ENCODE data around the gene SLC7A7. TPM values are rescaled to one million over a fixed set of nuclear protein-coding genes. Genes with fewer than 3 reads are reported as not detected.

SLC7A7 gene
- total and polyA plus RNA-seq, 4 donors: 28.0 to 113 (median 48.2) TPM

DNA sequence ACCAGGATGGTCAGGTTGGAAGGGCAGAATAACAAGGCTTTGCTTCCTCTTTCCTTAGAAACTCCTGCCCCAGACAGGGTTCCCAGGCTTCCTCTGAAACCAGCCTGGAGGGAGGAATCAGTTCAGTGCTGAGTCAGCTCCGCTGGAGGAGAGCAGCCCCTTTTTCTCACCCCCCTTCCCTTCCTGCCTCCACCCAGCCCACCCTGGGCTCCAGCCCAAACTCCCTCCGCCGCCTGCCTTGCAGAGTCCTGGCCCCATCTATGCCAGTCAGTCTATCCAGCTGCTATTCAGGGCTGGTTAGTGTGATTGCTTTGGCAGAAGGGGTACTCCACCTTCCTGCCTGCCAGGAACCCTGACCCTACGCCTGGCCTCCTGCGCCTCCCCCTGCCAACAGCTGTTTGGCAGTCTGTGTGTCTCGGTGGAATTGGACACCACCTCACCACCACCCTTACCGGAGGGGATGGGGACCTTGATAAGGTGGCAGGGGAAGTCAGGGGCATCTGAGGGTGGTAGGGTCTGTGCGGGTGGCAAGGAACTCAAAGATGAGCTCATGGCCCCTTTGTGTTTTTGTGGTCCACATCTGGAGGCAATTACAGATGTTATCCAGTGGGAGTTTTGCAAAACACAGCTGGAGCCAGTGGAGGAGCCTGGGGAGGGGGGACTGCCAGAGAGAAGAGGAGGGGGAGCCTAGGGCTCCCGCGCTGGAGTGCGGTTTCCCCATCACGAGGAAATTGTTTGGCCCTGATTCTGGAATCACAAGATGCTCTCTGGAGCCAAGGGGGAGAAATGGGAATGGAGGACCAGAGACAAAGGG is 33.3 kb upstream of the SLC7A7 start:
- H3K9me3 ChIP-seq (ENCODE audit: control insufficient read depth in 4 of 4, insufficient read depth in 3 of 4, low read length in 3 of 4): no peaks in the 10 kb centered on the region
- peaks cover 5 to 68% (median 40%) of the 10 kb centered on the region in 5 donors for H3K4me1 ChIP-seq (ENCODE audit: control insufficient read depth in 5 of 5, insufficient read depth in 5 of 5, low read length in 5 of 5)
- ATAC-seq (ENCODE audit: insufficient read depth, low FRiP score): peak; percentile 13
- no peak overlapping the region for H3K4me3 ChIP-seq
- H3K9ac ChIP-seq (ENCODE audit: insufficient read depth in 1 of 2, low read length in 2 of 2): peak overlapping the region; percentile 16 to 77
- H3K27ac ChIP-seq (ENCODE audit: low read depth in 1 of 2, low read length in 1 of 2): peak overlapping the region; percentile 51 to 69
- 20 to 21% methylated on average over 12 of the region's 12 CpGs for whole genome bisulfite sequencing, 2 donors
- TF ChIP-seq CTCF (IDR thresholded peaks at IDR 0.05; ENCODE audit: control extremely low read depth, extremely low read depth): no peak
- H3K27me3 ChIP-seq (ENCODE audit: control insufficient read depth in 3 of 3, insufficient read depth in 3 of 3, low read length in 2 of 3): no peaks in the 10 kb centered on the region
- H3K36me3 ChIP-seq (ENCODE audit: control insufficient read depth in 4 of 4, insufficient read depth in 4 of 4, low read length in 4 of 4): peaks cover 0 to 30% (median 26%) of the 10 kb centered on the region in 4 donors
- DNase-seq: peak; percentile 96 to 98 (median 98)

- Histone ChIP-seq H3K9me3 (ENCODE audit: control insufficient read depth in 4 of 4, insufficient read depth in 3 of 4, low read length in 3 of 4) (no peaks in the 10 kb centered on the region), H3K36me3 (ENCODE audit: control insufficient read depth in 4 of 4, insufficient read depth in 4 of 4, low read length in 4 of 4) (peaks cover 0 to 38% (median 33%) of the 10 kb centered on the region in 4 donors), H3K4me3 (no peak overlapping the region), H3K4me1 (ENCODE audit: control insufficient read depth in 5 of 5, insufficient read depth in 5 of 5, low read length in 5 of 5) (peaks cover 5 to 62% (median 40%) of the 10 kb centered on the region in 5 donors), H3K9ac (ENCODE audit: insufficient read depth in 1 of 2, low read length in 2 of 2) (peak overlapping the region; percentile 16 to 77), H3K27ac (ENCODE audit: low read depth in 1 of 2, low read length in 1 of 2) (peak overlapping the region in 1 of 2 donors; percentile 69), H3K27me3 (ENCODE audit: control insufficient read depth in 3 of 3, insufficient read depth in 3 of 3, low read length in 2 of 3) (no peaks in the 10 kb centered on the region)
- peak; percentile 52 to 60 (median 57) for DNase-seq
- ATAC-seq (ENCODE audit: insufficient read depth, low FRiP score): no peak
- TF ChIP-seq CTCF (IDR thresholded peaks at IDR 0.05; ENCODE audit: control extremely low read depth, extremely low read depth): no peak
- 44 to 47% methylated on average over 14 of the region's 14 CpGs for WGBS, 2 donors
Measured at GRCh38 chr14:22847661-22848341, 32.6 kb upstream of the SLC7A7 start.

GRCh38 chr14:22846811-22847307 is 31.6 kb upstream of the SLC7A7 start:
- no peak for ATAC-seq (ENCODE audit: insufficient read depth, low FRiP score)
- WGBS, 2 donors: 82 to 85% methylated on average over 11 of the region's 11 CpGs
- H3K4me1 ChIP-seq (ENCODE audit: control insufficient read depth in 5 of 5, insufficient read depth in 5 of 5, low read length in 5 of 5): peaks cover 5 to 57% (median 37%) of the 10 kb centered on the region in 5 donors
- no peak for TF ChIP-seq CTCF (IDR thresholded peaks at IDR 0.05; ENCODE audit: control extremely low read depth, extremely low read depth)
- no peak overlapping the region for H3K9ac ChIP-seq (ENCODE audit: insufficient read depth in 1 of 2, low read length in 2 of 2)
- H3K9me3 ChIP-seq (ENCODE audit: control insufficient read depth in 4 of 4, insufficient read depth in 3 of 4, low read length in 3 of 4): peaks cover 0 to 2% (median 0%) of the 10 kb centered on the region in 4 donors
- H3K36me3 ChIP-seq (ENCODE audit: control insufficient read depth in 4 of 4, insufficient read depth in 4 of 4, low read length in 4 of 4): peaks cover 0 to 47% (median 42%) of the 10 kb centered on the region in 4 donors
- H3K27ac ChIP-seq (ENCODE audit: low read depth in 1 of 2, low read length in 1 of 2): peak overlapping the region in 1 of 2 donors; percentile 77
- H3K4me3 ChIP-seq: no peak overlapping the region
- H3K27me3 ChIP-seq (ENCODE audit: control insufficient read depth in 3 of 3, insufficient read depth in 3 of 3, low read length in 2 of 3): no peaks in the 10 kb centered on the region
- DNase-seq: no peak

Data from lung (tissue), 12 donors.